Breast epithelium (tissue), 4 donors: ENCODE data around the gene FBXO30. TPM values are rescaled to one million over a fixed set of nuclear protein-coding genes. Genes with fewer than 3 reads are reported as not detected.

Experiments used
- DNase-seq, 2 donors: peaks; one replicate each; pipeline ENCODE4 v3.0.0-alpha.2; 2019; ENCODE audit warnings: low spot score in 2 of 2
- H3K27ac ChIP-seq, 2 donors: fragments of 200-600 bp; sonication (generic) in 1 of 2; one replicate each; pipeline ENCODE4 v1.5.1; 2016 to 2019; ENCODE audit warnings: mild to moderate bottlenecking in 1 of 2
- H3K27me3 ChIP-seq, 2 donors: fragments of 200-600 bp; sonication (generic) in 1 of 2; one replicate each; pipeline versions ENCODE4 v1.5.1 to v1.6.0; 2017 to 2019; ENCODE audit warnings: control low read depth in 1 of 2, mild to moderate bottlenecking in 1 of 2
- H3K36me3 ChIP-seq: fragments of 200-600 bp; one replicate; pipeline ENCODE4 v1.5.1; 2019
- H3K4me1 ChIP-seq, 2 donors: fragments of 200-600 bp; sonication (generic); one replicate each; pipeline ENCODE4 v1.5.1; 2016 to 2019; ENCODE audit warnings: control low read depth in 1 of 2
- H3K4me3 ChIP-seq, 3 donors: fragments of 200-600 bp; sonication (generic); 1 replicate in 2 of 3; 2 replicates in 1 of 3; pipeline ENCODE4 v1.5.1; 2016 to 2019; ENCODE audit warnings: mild to moderate bottlenecking in 3 of 3, moderate library complexity in 2 of 3
- H3K9me3 ChIP-seq, 2 donors: fragments of 200-600 bp; sonication (generic) in 1 of 2; one replicate each; pipeline ENCODE4 v1.5.1; 2016 to 2019; ENCODE audit warnings: control low read depth in 1 of 2
- CTCF ChIP-seq, 3 donors: fragments of 450-650 bp; IDR thresholded peaks; one replicate each; pipeline ENCODE4 v1.5.1; 2016 to 2017; ENCODE audit warnings: antibody characterized with exemption in 3 of 3, mild to moderate bottlenecking in 3 of 3, moderate library complexity in 3 of 3
- POLR2A ChIP-seq: fragments of 450-650 bp; IDR thresholded peaks from one replicate; pipeline ENCODE4 v1.6.1; 2016; ENCODE audit warnings: antibody characterized with exemption, mild to moderate bottlenecking, moderate library complexity
- POLR2AphosphoS5 ChIP-seq, 3 donors: sonication (generic); formaldehyde crosslinking; IDR thresholded peaks; one replicate each; pipeline ENCODE4 v1.6.1; 2017; ENCODE audit warnings: antibody characterized with exemption in 3 of 3
- intact Hi-C: fragments of 100-400 bp; cut with DNase I; formaldehyde crosslinking; loops from one replicate; pipeline ENCODE4 v1.15.1; 2023; ENCODE audit warnings: low total_unique reads
- total RNA-seq, 3 donors: library from RNA; depleted of rRNA; stranded (reverse); fragments of >200 nt; gene quantifications; one replicate each; pipeline ENCODE4 v1.1.0, GENCODE V29; 2016

Gene FBXO30
- total RNA-seq, 3 donors from 2014 or later, result 8.0 to 11.7 (median 8.2) TPM

GRCh38 chr6:145761584-145761983 lies 53.0 kb downstream of the FBXO30 start:
- Histone ChIP-seq H3K27ac (no peak overlapping the region), H3K4me3 (no peak overlapping the region), H3K4me1 (no peaks in the 10 kb centered on the region), H3K27me3 (no peaks in the 10 kb centered on the region), H3K36me3 (no peaks in the 10 kb centered on the region), H3K9me3 (no peaks in the 10 kb centered on the region)
- DNase-seq, result no peak
- TF ChIP-seq POLR2AphosphoS5 (IDR thresholded peaks at IDR 0.05), result no peak
- no peak for TF ChIP-seq CTCF (IDR thresholded peaks at IDR 0.05)
- TF ChIP-seq POLR2A, result no peak
- intact Hi-C loops, result no loop called here

- no peak for DNase-seq
- Histone ChIP-seq H3K27me3 (no peaks in the 10 kb centered on the region), H3K4me3 (no peak overlapping the region), H3K27ac (no peak overlapping the region), H3K36me3 (no peaks in the 10 kb centered on the region), H3K4me1 (no peaks in the 10 kb centered on the region), H3K9me3 (no peaks in the 10 kb centered on the region)
- TF ChIP-seq CTCF (IDR thresholded peaks at IDR 0.05) (no peak), POLR2A (no peak), POLR2AphosphoS5 (IDR thresholded peaks at IDR 0.05) (no peak)
- intact Hi-C loops, result no loop called here
Measured at GRCh38 chr6:145758113-145758512, 56.5 kb downstream of the FBXO30 start.

GRCh38 chr6:145756170-145756662 lies 58.4 kb downstream of the FBXO30 start:
- intact Hi-C loops, result no loop called here
- Histone ChIP-seq H3K36me3 (no peaks in the 10 kb centered on the region), H3K4me3 (no peak overlapping the region), H3K27me3 (no peaks in the 10 kb centered on the region), H3K9me3 (no peaks in the 10 kb centered on the region), H3K4me1 (no peaks in the 10 kb centered on the region), H3K27ac (no peak overlapping the region)
- DNase-seq, result peak in 1 of 2 donors; percentile 27
- TF ChIP-seq POLR2A (no peak), CTCF (IDR thresholded peaks at IDR 0.05) (no peak), POLR2AphosphoS5 (IDR thresholded peaks at IDR 0.05) (no peak)

GRCh38 chr6:145755682-145756081 lies 58.9 kb downstream of the FBXO30 start:
- intact Hi-C loops, result no loop called here
- Histone ChIP-seq H3K4me3 (no peak overlapping the region), H3K27me3 (no peaks in the 10 kb centered on the region), H3K9me3 (no peaks in the 10 kb centered on the region), H3K27ac (no peak overlapping the region), H3K4me1 (no peaks in the 10 kb centered on the region), H3K36me3 (no peaks in the 10 kb centered on the region)
- TF ChIP-seq POLR2AphosphoS5 (IDR thresholded peaks at IDR 0.05) (no peak), POLR2A (no peak), CTCF (IDR thresholded peaks at IDR 0.05) (no peak)
- DNase-seq, result no peak

GRCh38 chr6:145752638-145753037 lies 62.0 kb downstream of the FBXO30 start:
- Histone ChIP-seq H3K27ac (no peak overlapping the region), H3K4me3 (no peak overlapping the region), H3K9me3 (no peaks in the 10 kb centered on the region), H3K27me3 (no peaks in the 10 kb centered on the region), H3K36me3 (no peaks in the 10 kb centered on the region), H3K4me1 (no peaks in the 10 kb centered on the region)
- intact Hi-C loops, result no loop called here
- no peak for DNase-seq
- TF ChIP-seq POLR2A, result no peak
- no peak for TF ChIP-seq POLR2AphosphoS5 (IDR thresholded peaks at IDR 0.05)
- no peak for TF ChIP-seq CTCF (IDR thresholded peaks at IDR 0.05)
